Stimulated activated CD8-positive, alpha-beta memory T cell treated with anti-CD3 and anti-CD28 coated beads, Interleukin-15, amount 100 ng/mL, for 1 hour (primary cell): ENCODE data around the gene ZNF83.
A peak's percentile ranks its signal among the peaks of the same experiment; 100 is the strongest.
"Not testable (repeated sequence)": the region's sequence is repeated elsewhere in the genome, so short reads cannot be mapped to it uniquely, and the experiment has no call there.

Experiments used
- DNase-seq: peaks from one replicate; pipeline ENCODE4 v3.0.0-alpha.2; 2020; ENCODE audit warnings: low read depth

ZNF83 gene

DNA sequence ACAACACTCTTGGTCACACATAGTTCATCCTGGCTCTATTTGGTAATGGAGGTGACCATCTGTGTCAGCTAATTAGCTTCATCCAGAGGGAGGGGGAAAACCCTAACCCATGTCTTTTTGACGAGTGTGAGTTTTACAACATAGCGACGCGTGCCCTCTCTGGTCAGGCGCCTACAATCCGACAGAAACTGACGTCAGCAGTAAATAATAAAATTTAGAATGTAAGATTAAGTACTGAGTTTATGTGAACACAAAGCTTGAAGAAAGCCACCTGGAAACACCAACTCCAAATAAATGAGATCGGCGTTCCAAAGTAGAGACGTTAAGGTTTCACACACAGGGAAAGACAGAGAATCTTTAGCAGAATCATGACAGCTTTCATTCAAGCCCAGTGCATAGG, 1.8 kb upstream of the ZNF83 start:
- DNase-seq = no peak

DNA sequence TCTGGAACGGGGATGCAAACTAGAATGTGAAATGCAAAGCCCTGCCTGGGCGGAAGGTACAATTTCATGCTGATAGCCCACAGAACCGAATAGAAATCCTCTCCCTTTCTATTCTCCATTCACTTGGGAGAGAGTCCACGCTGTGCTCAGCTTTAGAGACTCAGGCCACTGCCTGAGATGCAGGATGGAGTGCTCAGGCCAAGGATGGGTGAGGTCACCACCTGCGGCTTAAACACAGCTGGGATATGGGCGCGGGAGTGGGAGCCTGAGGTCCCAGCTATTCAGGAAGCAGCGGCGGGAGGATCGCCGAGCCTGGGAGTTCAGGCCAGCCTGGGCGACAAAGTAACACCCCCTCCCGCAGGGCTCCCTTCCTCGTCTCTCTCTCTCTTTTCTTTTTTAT, 446 bp upstream of the ZNF83 start:
- DNase-seq = no peak

GRCh38 chr19:52635786-52636570, 2.2 kb downstream of the ZNF83 start:
- DNase-seq = no peak

DNA sequence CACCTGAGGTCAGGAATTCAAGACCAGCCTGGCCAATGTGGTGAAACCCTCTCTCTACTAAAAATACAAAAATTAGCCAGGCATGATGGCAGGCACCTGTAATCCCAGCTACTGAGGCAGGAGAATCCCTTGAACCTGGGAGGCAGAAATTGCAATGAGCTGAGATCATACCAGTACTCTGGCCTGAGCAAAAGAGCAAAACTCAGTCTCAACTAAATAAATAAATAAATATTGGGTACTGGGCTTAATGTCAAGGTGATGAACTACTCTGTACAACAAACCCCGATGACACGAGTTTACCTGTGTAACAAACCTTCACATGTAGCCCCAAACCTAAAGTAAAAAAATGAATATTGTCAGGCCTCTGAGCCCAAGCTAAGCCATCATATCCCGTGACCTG, 10.7 kb downstream of the ZNF83 start:
- DNase-seq = not testable (repeated sequence)

- no peak for DNase-seq
Observed at GRCh38 chr19:52626915-52627314, 11.2 kb downstream of the ZNF83 start.

DNA sequence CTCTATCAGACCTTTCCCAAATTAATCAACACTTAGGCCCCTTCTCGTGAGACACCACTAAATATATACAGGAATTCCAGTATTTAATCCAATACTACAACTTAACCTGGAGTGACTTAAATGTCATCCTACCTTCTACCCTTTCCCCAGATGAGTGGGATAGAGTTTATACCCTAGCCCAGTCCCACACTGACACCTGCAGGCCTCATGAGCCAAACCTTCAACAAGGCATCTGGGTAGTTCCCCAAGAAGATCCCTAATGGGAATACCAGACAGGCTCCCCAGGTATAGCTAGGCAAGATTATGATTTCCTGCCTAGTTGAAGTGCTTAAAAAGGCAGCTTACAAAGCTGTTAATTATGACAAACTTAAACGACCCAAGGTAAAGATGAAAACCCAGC, 15.9 kb downstream of the ZNF83 start:
- DNase-seq = no peak

DNA sequence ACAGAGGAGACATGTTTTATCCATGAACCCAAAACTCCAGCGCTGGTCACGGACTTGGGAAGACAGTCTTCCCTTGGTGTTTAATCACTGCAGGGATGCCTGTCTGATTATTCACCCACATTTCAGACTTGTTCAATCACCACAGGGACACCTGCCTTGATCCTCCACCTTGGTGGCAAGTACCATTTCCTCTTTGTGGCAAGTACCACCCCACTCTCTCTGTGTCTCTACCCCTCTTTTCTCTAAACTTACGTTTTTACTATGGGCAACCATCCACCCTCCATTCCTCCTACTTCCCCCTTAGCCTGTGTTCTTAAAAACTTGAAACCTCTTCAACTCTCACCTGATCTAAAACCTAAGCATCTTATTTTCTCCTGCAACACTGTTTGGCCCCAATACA, 16.8 kb downstream of the ZNF83 start:
- no peak for DNase-seq

GRCh38 chr19:52613299-52613906, 24.8 kb downstream of the ZNF83 start:
- DNase-seq = no peak

GRCh38 chr19:52603558-52604207, 34.5 kb downstream of the ZNF83 start:
- no peak for DNase-seq

GRCh38 chr19:52602941-52603340, 35.2 kb downstream of the ZNF83 start:
- DNase-seq = no peak

GRCh38 chr19:52601974-52602366, 36.2 kb downstream of the ZNF83 start:
- not testable (repeated sequence) for DNase-seq

DNA sequence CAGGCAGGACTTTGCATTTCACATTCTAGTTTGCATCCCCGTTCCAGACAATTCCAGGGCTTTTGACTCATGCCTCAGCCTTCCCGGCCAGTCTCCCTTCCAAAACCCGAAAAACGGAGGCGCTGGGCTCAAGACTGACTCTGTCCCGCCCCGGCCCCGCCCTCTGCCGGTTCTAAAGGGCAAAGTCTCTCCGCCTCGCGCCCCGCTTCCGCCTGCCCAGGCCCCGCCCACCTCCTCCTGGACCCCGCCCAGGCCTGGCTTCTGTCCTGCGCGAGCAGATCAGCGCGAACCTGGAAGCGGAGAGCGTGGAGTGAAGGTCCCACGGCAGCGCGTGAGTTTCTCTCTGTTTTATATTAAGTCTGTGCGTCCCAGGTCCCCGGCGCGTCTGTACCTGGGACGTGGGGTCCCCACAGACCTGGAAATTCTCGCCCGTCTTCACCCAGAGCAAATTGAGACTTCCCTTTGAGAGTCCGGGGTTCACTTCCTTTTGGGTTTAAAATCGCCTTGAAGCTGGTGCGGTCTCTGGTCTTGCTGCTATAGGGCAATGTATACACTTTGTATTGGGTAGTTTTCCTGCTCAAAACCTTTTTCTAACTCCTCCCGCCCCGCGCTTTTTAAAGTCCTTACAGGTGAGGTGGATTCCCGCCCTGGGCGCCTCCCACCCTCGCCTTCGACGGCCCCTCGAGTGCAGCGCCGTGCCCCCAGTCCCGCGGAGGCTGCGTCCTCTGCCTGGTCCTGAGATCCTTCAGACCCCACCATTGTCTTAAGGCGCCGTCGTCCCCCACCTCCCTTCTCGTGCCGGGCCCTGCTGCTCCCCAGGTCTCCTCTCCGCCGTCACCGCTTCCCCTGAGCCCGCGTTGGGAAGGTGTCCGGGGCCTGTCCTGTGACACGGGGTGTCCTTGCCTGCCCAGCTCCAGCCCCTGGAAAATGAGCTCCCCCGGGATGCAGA, 36.9 kb downstream of the ZNF83 start:
- DNase-seq = peak; percentile 90

DNA sequence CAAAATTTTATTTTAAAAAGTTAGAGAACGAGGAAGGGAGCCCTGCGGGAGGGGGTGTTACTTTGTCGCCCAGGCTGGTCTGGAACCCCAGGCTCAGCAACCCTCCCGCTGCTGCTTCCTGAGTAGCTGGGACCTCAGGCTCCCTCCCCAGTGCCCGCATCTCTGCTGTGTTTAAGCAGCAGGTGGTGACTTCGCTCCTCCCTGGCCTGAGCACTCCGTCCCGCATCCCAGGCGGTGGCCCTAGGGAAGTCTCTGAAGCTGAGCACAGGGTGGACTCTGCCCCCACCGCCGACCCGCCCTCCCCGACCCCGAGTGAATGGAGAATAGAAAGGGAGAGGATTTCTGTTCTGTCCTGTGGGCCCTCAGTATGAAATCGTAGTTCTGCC, 37.5 kb downstream of the ZNF83 start:
- DNase-seq = no peak

- DNase-seq = no peak
Observed at GRCh38 chr19:52599241-52599640, 38.9 kb downstream of the ZNF83 start.

DNA sequence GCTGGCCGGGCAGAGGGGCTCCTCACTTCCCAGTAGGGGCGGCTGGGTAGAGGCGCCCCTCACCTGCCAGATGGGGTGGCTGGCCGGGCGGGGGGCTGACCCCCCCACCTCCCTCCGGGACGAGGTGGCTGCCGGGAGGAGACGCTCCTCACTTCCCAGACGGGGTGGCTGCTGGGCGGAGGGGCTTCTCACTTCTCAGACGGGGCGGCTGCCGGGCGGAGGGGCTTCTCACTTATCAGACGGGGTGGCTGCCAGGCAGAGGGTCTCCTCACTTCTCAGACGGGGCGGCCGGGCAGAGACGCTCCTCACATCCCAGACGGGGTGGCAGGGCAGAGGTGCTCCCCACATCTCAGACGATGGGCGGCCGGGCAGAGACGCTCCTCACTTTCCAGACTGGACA, 44.7 kb downstream of the ZNF83 start:
- DNase-seq = not testable (repeated sequence)

- no peak for DNase-seq
Observed at GRCh38 chr19:52592301-52592700, 45.9 kb downstream of the ZNF83 start.

DNA sequence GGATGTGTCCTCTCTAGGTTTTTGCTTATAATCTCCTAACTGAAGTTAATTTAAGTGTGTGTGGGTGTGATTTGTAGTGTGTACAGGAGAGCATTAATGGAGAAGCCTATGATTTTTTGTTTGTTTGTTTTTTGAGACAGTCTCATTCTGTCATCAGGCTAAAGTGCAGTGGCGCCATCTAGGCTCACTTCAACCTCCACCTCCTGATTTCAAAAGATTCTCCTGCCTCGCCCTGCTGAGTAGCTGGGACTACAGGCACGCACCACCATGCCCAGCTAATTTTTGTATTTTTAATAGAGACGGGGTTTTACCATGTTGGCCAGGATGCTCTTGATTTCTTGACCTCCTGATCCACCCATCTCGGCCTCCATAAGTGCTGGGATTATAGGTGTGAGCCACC, 47.4 kb downstream of the ZNF83 start:
- DNase-seq = no peak

DNA sequence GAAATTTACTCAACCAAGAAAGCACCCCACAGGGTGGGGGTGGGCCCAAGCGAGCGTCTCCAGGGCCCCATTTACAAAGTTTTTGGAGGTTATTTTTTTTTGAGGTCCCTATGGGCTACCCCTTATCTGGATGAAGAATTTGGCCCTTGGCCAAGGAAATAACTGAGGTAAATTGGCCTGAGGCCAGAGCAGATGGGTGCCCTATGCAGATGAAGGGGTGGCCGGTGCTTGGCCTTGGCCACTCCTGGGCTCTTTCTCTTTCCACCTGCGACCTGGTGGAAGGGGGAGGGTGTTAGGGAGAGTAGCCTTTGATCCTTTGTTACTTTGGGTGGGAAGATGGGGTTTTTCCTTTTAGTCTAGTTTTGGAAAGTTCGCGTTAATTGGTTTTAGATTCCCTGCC, 52.6 kb downstream of the ZNF83 start:
- DNase-seq = no peak

DNA sequence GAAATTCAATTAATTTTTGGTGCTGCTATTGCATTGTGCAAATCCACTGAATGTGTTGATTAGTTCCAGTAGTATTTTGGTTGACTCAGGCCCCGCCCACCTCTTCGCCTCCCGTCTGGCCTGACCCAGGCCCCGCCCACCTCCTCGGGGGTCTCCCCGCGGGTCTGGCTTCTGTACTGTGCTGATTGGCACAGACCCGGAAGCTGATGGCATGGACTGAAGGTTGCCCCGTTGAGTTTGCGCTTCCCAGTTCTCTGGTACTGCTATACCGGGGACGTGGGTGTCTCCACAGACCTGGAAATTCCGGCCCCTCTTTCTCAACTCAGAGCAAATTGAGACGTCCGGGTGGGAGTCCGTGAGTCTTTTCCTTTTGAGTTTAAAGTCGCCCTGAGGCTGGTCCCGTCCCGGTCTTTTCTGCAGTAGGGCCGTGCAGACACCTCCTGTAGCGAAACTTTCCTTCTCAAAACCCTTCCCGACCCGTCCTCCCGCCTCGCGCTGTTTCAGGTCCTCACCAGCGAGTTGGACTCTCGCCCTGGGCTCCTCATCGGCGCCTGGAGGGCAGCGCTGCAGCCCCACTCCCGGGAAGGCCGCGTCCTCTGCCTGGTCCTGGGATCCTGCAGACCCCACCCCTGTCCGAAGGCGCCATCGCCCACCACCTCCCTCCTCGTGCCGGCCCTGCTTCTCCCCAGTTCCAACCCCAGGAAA, 53.3 kb downstream of the ZNF83 start:
- DNase-seq = no peak

DNA sequence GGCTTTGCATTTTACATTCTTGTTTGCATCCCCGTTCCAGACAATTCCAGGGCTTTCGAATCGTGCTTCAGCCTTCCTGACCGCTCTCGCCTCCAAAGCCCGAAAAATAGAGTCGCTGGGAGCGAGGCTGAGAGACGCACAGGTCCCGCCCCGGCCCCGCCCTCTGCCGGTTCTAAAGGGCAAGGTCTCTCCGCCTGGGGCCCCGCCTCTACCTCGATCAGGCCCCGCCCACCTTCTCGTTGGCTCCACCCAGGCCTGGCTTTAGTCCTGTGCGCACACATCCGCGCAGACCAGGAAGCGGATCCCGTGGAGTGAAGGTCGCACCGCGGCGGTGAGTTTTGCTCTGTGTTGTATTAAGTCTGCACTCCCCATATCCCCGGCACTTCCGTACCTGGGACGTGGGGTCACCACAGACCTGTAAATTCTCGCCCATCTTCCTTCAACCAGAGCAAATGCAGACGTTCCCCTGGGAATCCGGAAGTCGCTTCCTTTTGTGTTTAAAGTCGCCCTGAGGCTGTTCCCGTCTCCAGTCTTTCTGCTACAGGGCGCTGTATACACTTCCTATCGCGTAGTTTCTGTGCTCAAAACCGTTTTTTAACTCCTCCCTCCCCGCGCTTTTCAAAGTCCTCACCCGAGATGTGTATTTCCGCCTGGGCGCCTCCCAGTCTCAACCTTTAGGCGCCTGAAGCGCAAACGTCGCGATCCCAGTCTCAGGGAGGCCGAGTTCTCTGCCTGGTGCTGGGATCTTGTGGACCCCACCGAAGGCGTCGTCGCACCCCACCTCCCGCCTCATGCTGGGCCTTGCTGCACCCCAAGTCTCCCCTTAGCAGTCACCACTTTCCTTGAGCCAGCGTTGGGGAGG, 67.9 kb downstream of the ZNF83 start, which contains the start of gene ZNF701:
TSS of gene ZNF701 (plus strand) at position 288 of the 862 bp plus-strand sequence. CDS start 3,861 bp downstream, outside the sequence.
- peak; percentile 90 for DNase-seq

DNA sequence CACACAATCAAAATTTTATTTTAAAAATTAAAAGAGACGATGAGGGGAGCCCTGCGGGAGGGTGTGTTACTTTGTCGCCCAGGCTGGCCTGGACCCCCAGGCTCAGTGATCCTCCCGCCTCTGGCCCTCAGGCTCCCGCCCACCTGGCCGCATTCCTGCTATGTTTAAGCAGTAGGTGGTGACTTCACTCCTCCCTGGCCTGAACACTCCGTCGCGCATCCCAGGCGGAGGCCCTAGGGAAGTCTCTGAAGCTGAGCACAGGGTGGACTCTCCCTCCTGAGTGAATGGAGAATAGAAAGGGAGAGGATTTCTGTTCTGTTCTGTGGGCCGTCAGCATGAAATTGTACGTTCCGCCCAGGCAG, 68.5 kb downstream of the ZNF83 start:
- DNase-seq = not testable (repeated sequence)
